GM06990 (cell line): Measurements from ENCODE around the gene HSPA4.

Source experiments
- DNase-seq: peaks from one replicate; pipeline ENCODE4 v3.0.0-alpha.2; 2011; ENCODE audit not compliant: insufficient read length; ENCODE audit errors: extremely low read depth
- H3K27me3 ChIP-seq: replicated peaks from 2 replicates; pipeline ENCODE4 v1.6.0; 2011; ENCODE audit warnings: low read length; ENCODE audit not compliant: control insufficient read depth, insufficient read depth
- H3K36me3 ChIP-seq: 2 replicates; pipeline ENCODE4 v1.5.1; 2011; ENCODE audit warnings: low read length; ENCODE audit not compliant: control insufficient read depth, insufficient read depth
- H3K4me3 ChIP-seq: replicated peaks from 2 replicates; pipeline ENCODE4 v1.5.1; 2011; ENCODE audit warnings: low read depth, mild to moderate bottlenecking, control low read depth, low read length
- TF ChIP-seq, protein P1 (sequence below): IDR thresholded peaks from 2 replicates; pipeline ENCODE4 v1.5.1; 2011; ENCODE audit warnings: low read length, control low read depth, mild to moderate bottlenecking, inconsistent platforms; ENCODE audit not compliant: insufficient read depth, poor library complexity, severe bottlenecking

The HSPA4 gene

DNA sequence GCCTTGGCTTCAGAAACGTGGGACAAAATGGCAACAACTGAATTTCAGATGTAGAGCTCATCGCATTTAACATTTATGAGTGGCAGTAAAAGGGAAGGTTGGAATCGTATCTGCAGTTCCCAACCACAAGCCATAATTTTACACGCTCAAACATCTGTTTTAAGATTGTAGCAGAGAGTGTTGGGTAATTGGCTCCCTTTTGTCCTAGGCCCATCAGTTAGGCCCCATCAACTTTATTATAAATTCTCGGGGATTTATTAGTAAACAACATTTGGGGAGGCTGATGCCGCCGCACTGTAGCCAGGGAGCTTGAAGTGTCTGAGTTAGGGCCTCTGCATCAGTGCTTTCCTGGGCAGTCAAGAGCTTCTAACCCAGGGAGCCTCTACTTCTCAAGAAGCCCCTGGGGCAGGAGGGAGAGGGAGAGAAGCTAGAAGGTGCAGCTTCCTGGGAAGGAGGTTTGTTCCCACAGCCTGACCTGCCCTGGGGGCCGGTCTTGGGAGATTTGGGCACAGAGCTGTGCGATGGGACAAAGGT, 66.2 kb downstream of the HSPA4 start:
- DNase-seq, result no peak
- Histone ChIP-seq H3K4me3 (no peak overlapping the region), H3K36me3 (no peaks in the 10 kb centered on the region), H3K27me3 (no peaks in the 10 kb centered on the region)
- TF ChIP-seq, protein P1, sequence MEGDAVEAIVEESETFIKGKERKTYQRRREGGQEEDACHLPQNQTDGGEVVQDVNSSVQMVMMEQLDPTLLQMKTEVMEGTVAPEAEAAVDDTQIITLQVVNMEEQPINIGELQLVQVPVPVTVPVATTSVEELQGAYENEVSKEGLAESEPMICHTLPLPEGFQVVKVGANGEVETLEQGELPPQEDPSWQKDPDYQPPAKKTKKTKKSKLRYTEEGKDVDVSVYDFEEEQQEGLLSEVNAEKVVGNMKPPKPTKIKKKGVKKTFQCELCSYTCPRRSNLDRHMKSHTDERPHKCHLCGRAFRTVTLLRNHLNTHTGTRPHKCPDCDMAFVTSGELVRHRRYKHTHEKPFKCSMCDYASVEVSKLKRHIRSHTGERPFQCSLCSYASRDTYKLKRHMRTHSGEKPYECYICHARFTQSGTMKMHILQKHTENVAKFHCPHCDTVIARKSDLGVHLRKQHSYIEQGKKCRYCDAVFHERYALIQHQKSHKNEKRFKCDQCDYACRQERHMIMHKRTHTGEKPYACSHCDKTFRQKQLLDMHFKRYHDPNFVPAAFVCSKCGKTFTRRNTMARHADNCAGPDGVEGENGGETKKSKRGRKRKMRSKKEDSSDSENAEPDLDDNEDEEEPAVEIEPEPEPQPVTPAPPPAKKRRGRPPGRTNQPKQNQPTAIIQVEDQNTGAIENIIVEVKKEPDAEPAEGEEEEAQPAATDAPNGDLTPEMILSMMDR, result no peak

GRCh38 chr5:133118741-133119140, 66.9 kb downstream of the HSPA4 start:
- no peak overlapping the region for H3K4me3 ChIP-seq
- H3K36me3 ChIP-seq, result no peaks in the 10 kb centered on the region
- TF ChIP-seq, protein P1, result no peak
- DNase-seq, result no peak
- no peaks in the 10 kb centered on the region for H3K27me3 ChIP-seq

DNA sequence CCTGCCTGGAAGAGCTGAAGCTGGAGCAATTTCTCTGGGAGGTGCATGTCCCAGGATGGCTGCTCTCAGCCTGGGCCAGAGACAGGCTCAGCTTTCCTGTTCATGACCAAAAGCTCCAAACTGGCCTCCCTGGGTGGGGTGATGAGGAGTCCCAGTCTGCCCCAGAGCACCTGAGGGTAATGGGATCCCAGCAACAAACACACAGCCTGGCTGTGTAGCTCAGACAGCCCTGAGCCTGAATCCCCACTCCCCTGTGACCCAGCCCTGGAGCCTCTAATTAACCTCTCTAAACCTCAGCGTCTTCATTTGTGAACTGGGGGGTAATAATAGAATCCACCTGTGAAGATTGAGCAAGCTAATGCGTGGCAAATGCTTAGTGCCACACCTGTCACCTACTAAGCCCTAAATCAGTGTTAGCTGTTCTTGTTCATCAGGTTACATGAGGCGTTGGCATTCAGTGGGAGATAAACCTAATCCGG, 67.5 kb downstream of the HSPA4 start:
- H3K36me3 ChIP-seq, result no peaks in the 10 kb centered on the region
- TF ChIP-seq, protein P1, result no peak
- no peak for DNase-seq
- H3K27me3 ChIP-seq, result no peaks in the 10 kb centered on the region
- no peak overlapping the region for H3K4me3 ChIP-seq

- no peak overlapping the region for H3K4me3 ChIP-seq
- no peaks in the 10 kb centered on the region for H3K27me3 ChIP-seq
- H3K36me3 ChIP-seq, result no peaks in the 10 kb centered on the region
- DNase-seq, result no peak
- TF ChIP-seq, protein P1, result no peak
These were observed 68.4 kb downstream of the HSPA4 start for GRCh38 chr5:133120156-133120750.

DNA sequence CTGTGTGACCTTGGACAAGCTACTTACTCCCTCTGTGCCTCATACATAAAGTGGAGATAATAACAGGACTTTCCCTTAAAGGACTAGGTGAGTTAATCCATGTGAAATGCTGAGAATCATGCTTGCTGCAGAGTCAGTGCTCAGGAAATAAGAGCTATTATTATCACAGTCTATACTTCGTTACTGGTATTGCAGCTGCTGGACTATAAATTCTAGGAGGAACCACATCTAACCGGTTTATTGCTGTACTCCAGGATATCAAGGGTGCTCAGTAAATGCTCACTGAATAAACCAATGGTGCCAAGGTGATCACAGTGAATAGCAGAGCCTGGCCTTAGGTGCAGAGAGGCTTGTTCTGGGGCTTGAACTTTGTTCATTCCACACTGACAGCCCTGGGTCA, 69.3 kb downstream of the HSPA4 start:
- Histone ChIP-seq H3K4me3 (no peak overlapping the region), H3K27me3 (no peaks in the 10 kb centered on the region), H3K36me3 (no peaks in the 10 kb centered on the region)
- TF ChIP-seq, protein P1, result no peak
- no peak for DNase-seq

DNA sequence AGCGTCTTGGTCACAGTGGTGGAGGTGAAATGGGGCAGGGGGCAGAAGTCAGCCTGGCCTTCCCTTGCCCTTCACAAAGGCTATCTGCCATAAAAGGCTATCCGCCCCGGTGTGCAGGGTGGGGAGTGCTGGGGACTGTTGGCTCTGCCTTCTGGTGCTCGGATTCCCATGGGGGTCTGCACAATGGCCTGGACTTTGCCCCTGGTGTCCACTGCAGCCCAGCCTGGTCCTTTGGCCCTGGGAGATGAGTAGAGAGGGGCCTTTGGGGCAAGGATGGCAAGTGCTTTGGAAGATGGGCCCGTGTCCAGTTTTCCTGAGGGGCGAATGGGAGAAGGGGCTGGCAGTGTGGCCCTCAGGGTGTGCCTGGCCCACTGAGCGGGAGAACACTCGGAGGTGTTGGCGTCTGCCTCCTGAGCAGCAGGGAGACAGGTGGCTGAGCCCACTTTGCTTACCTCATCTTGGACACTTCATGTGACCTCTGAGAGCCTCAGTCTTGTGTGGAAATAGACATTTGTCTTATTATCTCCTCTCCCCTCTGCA, 69.9 kb downstream of the HSPA4 start:
- no peak for DNase-seq
- TF ChIP-seq, protein P1, result no peak
- H3K27me3 ChIP-seq, result no peaks in the 10 kb centered on the region

More for the DNA sequence above, 69.9 kb downstream of the HSPA4 start:
- Histone ChIP-seq H3K4me3 (no peak overlapping the region), H3K36me3 (no peaks in the 10 kb centered on the region)
